ENCODE results near the gene WASHC2A.
"Not testable (repeated sequence)": the region's sequence is repeated elsewhere in the genome, so short reads cannot be mapped to it uniquely, and the experiment has no call there.

GRCh38 chr10:50112419-50113112, 44.8 kb downstream of the WASHC2A start:
- not testable (repeated sequence) for TF ChIP-seq ZNF747 (tag by site-specific recombination; IDR thresholded peaks at IDR 0.05); CTCF (tag by site-specific recombination; IDR thresholded peaks at IDR 0.05); ZFP41 (tag by site-specific recombination; IDR thresholded peaks at IDR 0.05; ENCODE audit: borderline replicate concordance); ZBTB10 (tag by site-specific recombination; IDR thresholded peaks at IDR 0.05); ZNF112 (tag by site-specific recombination; IDR thresholded peaks at IDR 0.05)
- TF ChIP-seq, protein P1, sequence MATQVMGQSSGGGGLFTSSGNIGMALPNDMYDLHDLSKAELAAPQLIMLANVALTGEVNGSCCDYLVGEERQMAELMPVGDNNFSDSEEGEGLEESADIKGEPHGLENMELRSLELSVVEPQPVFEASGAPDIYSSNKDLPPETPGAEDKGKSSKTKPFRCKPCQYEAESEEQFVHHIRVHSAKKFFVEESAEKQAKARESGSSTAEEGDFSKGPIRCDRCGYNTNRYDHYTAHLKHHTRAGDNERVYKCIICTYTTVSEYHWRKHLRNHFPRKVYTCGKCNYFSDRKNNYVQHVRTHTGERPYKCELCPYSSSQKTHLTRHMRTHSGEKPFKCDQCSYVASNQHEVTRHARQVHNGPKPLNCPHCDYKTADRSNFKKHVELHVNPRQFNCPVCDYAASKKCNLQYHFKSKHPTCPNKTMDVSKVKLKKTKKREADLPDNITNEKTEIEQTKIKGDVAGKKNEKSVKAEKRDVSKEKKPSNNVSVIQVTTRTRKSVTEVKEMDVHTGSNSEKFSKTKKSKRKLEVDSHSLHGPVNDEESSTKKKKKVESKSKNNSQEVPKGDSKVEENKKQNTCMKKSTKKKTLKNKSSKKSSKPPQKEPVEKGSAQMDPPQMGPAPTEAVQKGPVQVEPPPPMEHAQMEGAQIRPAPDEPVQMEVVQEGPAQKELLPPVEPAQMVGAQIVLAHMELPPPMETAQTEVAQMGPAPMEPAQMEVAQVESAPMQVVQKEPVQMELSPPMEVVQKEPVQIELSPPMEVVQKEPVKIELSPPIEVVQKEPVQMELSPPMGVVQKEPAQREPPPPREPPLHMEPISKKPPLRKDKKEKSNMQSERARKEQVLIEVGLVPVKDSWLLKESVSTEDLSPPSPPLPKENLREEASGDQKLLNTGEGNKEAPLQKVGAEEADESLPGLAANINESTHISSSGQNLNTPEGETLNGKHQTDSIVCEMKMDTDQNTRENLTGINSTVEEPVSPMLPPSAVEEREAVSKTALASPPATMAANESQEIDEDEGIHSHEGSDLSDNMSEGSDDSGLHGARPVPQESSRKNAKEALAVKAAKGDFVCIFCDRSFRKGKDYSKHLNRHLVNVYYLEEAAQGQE (tag by site-specific recombination; IDR thresholded peaks at IDR 0.05) = not testable (repeated sequence)
